AG10803 (cell line): Measurements from ENCODE around the gene GPC1.

Experiments used
- DNase-seq: peaks from one replicate; pipeline ENCODE4 v3.0.0; 2010; ENCODE audit warnings: low read depth
- H3K4me3 ChIP-seq: 2 replicates; pipeline ENCODE4 v1.5.1; 2011; ENCODE audit warnings: mild to moderate bottlenecking, low read length, control low read depth
- CTCF ChIP-seq: conservative IDR thresholded peaks from 2 replicates; pipeline ENCODE4 v1.5.1; 2011; ENCODE audit warnings: mild to moderate bottlenecking, low read length, control low read depth, inconsistent platforms

Gene GPC1

GRCh38 chr2:240399419-240400324 is 35.8 kb upstream of the GPC1 start:
- DNase-seq: no peak
- TF ChIP-seq CTCF: no peak
- no peak overlapping the region for H3K4me3 ChIP-seq

GRCh38 chr2:240400371-240401161 is 34.9 kb upstream of the GPC1 start:
- DNase-seq: no peak
- no peak for TF ChIP-seq CTCF
- H3K4me3 ChIP-seq: no peak overlapping the region

- H3K4me3 ChIP-seq: no peak overlapping the region
- TF ChIP-seq CTCF: no peak
- no peak for DNase-seq
Measured at GRCh38 chr2:240401308-240401707, 34.2 kb upstream of the GPC1 start.

GRCh38 chr2:240401781-240402551 is 33.5 kb upstream of the GPC1 start:
- DNase-seq: no peak

GRCh38 chr2:240402566-240403272 is 32.7 kb upstream of the GPC1 start:
- H3K4me3 ChIP-seq: no peak overlapping the region
- no peak for TF ChIP-seq CTCF
- DNase-seq: no peak

More at GRCh38 chr2:240401781-240402551, 33.5 kb upstream of the GPC1 start:
- no peak for TF ChIP-seq CTCF
- no peak overlapping the region for H3K4me3 ChIP-seq

- TF ChIP-seq CTCF: no peak
- DNase-seq: no peak
- H3K4me3 ChIP-seq: no peak overlapping the region
Measured at GRCh38 chr2:240403396-240404104, 31.9 kb upstream of the GPC1 start.
